Measurements from ENCODE around the gene CFAP119. TPM values are rescaled to one million over a fixed set of nuclear protein-coding genes. Genes with fewer than 3 reads are reported as not detected.

Gene CFAP119
- polyA plus RNA-seq, 1 donor from 2014 or later: 17.0 TPM

GRCh38 chr16:30743716-30744115 is 18.1 kb downstream of the CFAP119 start:
- no peaks in the 10 kb centered on the region for H3K36me3 ChIP-seq (ENCODE audit: insufficient read depth, low read length)
- no peak overlapping the region for H2AFZ ChIP-seq (ENCODE audit: low read depth, low read length)
- H3F3A ChIP-seq (ENCODE audit: insufficient read depth, low read length, poor library complexity, severe bottlenecking): peaks cover 6% of the 10 kb centered on the region
- H4K20me1 ChIP-seq (ENCODE audit: insufficient read depth): no peaks in the 10 kb centered on the region
- H3K9ac ChIP-seq (ENCODE audit: low read length): no peak overlapping the region
- H3K27me3 ChIP-seq (ENCODE audit: insufficient read depth, low read depth, low read length): no peaks in the 10 kb centered on the region
- no peak overlapping the region for H3K4me3 ChIP-seq (ENCODE audit: low read length)
- H3K9me3 ChIP-seq (ENCODE audit: low read length): no peaks in the 10 kb centered on the region
- no peaks in the 10 kb centered on the region for H3K9me2 ChIP-seq (ENCODE audit: insufficient read depth, low read length)
- no peaks in the 10 kb centered on the region for H3K79me2 ChIP-seq (replicated peaks; ENCODE audit: insufficient read depth, low read length)
- H3K4me2 ChIP-seq (ENCODE audit: low read length): no peak overlapping the region
- no peak for TF ChIP-seq CTCF (IDR thresholded peaks at IDR 0.05; ENCODE audit: poor library complexity, severe bottlenecking)
- no peak overlapping the region for H3K27ac ChIP-seq (ENCODE audit: low read length)

- H3K36me3 ChIP-seq (ENCODE audit: insufficient read depth, low read length): no peaks in the 10 kb centered on the region
- H3K27me3 ChIP-seq (ENCODE audit: insufficient read depth, low read depth, low read length): no peaks in the 10 kb centered on the region
- H4K20me1 ChIP-seq (ENCODE audit: insufficient read depth): no peaks in the 10 kb centered on the region
- H2AFZ ChIP-seq (ENCODE audit: low read depth, low read length): no peak overlapping the region
- H3K9ac ChIP-seq (ENCODE audit: low read length): no peak overlapping the region
- no peak overlapping the region for H3K4me2 ChIP-seq (ENCODE audit: low read length)
- no peaks in the 10 kb centered on the region for H3F3A ChIP-seq (ENCODE audit: insufficient read depth, low read length, poor library complexity, severe bottlenecking)
- H3K4me3 ChIP-seq (ENCODE audit: low read length): no peak overlapping the region
- TF ChIP-seq RAD21 (conservative IDR thresholded peaks at IDR 0.05): no peak
- TF ChIP-seq SMC3 (conservative IDR thresholded peaks at IDR 0.05; ENCODE audit: poor library complexity): no peak
- no peak for TF ChIP-seq POLR2AphosphoS5 (IDR thresholded peaks at IDR 0.05)
- no peak for TF ChIP-seq EZH2 (IDR thresholded peaks at IDR 0.05; ENCODE audit: borderline replicate concordance, insufficient read depth, low read length, poor library complexity, severe bottlenecking)
- H3K79me2 ChIP-seq (replicated peaks; ENCODE audit: insufficient read depth, low read length): no peaks in the 10 kb centered on the region
- H3K9me2 ChIP-seq (ENCODE audit: insufficient read depth, low read length): no peaks in the 10 kb centered on the region
- H3K9me3 ChIP-seq (ENCODE audit: low read length): no peaks in the 10 kb centered on the region
- H3K27ac ChIP-seq (ENCODE audit: low read length): no peak overlapping the region
These were observed 20.4 kb downstream of the CFAP119 start for GRCh38 chr16:30741461-30741914.

- Histone ChIP-seq H3K27ac (ENCODE audit: low read length) (no peak overlapping the region), H4K20me1 (ENCODE audit: insufficient read depth) (no peaks in the 10 kb centered on the region), H3K4me2 (ENCODE audit: low read length) (no peak overlapping the region), H3K79me2 (replicated peaks; ENCODE audit: insufficient read depth, low read length) (no peaks in the 10 kb centered on the region), H3K9ac (ENCODE audit: low read length) (no peak overlapping the region), H3K9me3 (ENCODE audit: low read length) (no peaks in the 10 kb centered on the region), H2AFZ (ENCODE audit: low read depth, low read length) (no peak overlapping the region), H3F3A (ENCODE audit: insufficient read depth, low read length, poor library complexity, severe bottlenecking) (no peaks in the 10 kb centered on the region), H3K9me2 (ENCODE audit: insufficient read depth, low read length) (no peaks in the 10 kb centered on the region), H3K4me3 (ENCODE audit: low read length) (no peak overlapping the region), H3K27me3 (ENCODE audit: insufficient read depth, low read depth, low read length) (no peaks in the 10 kb centered on the region), H3K36me3 (ENCODE audit: insufficient read depth, low read length) (no peaks in the 10 kb centered on the region)
- no peak for TF ChIP-seq EZH2 (IDR thresholded peaks at IDR 0.05; ENCODE audit: borderline replicate concordance, insufficient read depth, low read length, poor library complexity, severe bottlenecking)
- no peak for TF ChIP-seq CTCF (IDR thresholded peaks at IDR 0.05; ENCODE audit: poor library complexity, severe bottlenecking)
- TF ChIP-seq RAD21 (conservative IDR thresholded peaks at IDR 0.05): no peak
- TF ChIP-seq REST (IDR thresholded peaks at IDR 0.05; ENCODE audit: borderline replicate concordance): no peak
- no peak for TF ChIP-seq SMC3 (conservative IDR thresholded peaks at IDR 0.05; ENCODE audit: poor library complexity)
- no peak for TF ChIP-seq POLR2AphosphoS5 (IDR thresholded peaks at IDR 0.05)
- no peak for TF ChIP-seq EP300 (conservative IDR thresholded peaks at IDR 0.05; ENCODE audit: poor library complexity, severe bottlenecking)
These were observed 21.3 kb downstream of the CFAP119 start for GRCh38 chr16:30740364-30741251.

All from neural cell (in vitro differentiated cells).